A172 (cell line): ENCODE measurements around the gene SVOP. TPM values are rescaled to one million over a fixed set of nuclear protein-coding genes. Genes with fewer than 3 reads are reported as not detected.
"Not testable (repeated sequence)": the region's sequence is repeated elsewhere in the genome, so short reads cannot be mapped to it uniquely, and the experiment has no call there.

Experiments used
- DNase-seq: peaks from one replicate; pipeline ENCODE4 v3.0.0-alpha.2; 2015; ENCODE audit warnings: low spot score
- total RNA-seq: library from RNA; depleted of rRNA; stranded (reverse); fragments of >200 nt; shearing (Covaris generic); gene quantifications from 2 replicates; pipeline ENCODE4 v1.2.3, GENCODE V29; 2014; rRNA removed

The SVOP gene
- not detected in 2 replicates for total RNA-seq

GRCh38 chr12:109020796-109021380, at the start of gene SVOP:
TSS of gene SVOP (minus strand) at chr12:109021068. CDS start at chr12:109020868, 200 bp downstream.
- DNase-seq, result peak; percentile 64

GRCh38 chr12:109069307-109070271, 48.7 kb upstream of the SVOP start:
- DNase-seq, result no peak

- no peak for DNase-seq
Measured at GRCh38 chr12:109065853-109066193, 45.0 kb upstream of the SVOP start.

- no peak for DNase-seq
Measured at GRCh38 chr12:109065154-109065852, 44.4 kb upstream of the SVOP start.

- DNase-seq, result no peak
Measured at GRCh38 chr12:109064143-109064542, 43.3 kb upstream of the SVOP start.

- no peak for DNase-seq
Measured at GRCh38 chr12:109058773-109059172, 37.9 kb upstream of the SVOP start.

GRCh38 chr12:109057376-109057775, 36.5 kb upstream of the SVOP start:
- no peak for DNase-seq

- no peak for DNase-seq
Measured at GRCh38 chr12:109056891-109057290, 36.0 kb upstream of the SVOP start.

- no peak for DNase-seq
Measured at GRCh38 chr12:109054520-109054919, 33.7 kb upstream of the SVOP start.

GRCh38 chr12:109054124-109054513, 33.3 kb upstream of the SVOP start:
- DNase-seq, result not testable (repeated sequence)

GRCh38 chr12:109053382-109054123, 32.7 kb upstream of the SVOP start:
- no peak for DNase-seq

- DNase-seq, result peak; percentile 63
Measured at GRCh38 chr12:109052414-109053323, 31.8 kb upstream of the SVOP start, which contains the start of gene USP30. TSS of gene USP30 (plus strand) at chr12:109052576. CDS start at chr12:109052679, 103 bp downstream.

GRCh38 chr12:109052097-109052413, 31.2 kb upstream of the SVOP start:
- DNase-seq, result no peak

GRCh38 chr12:109049794-109050193, 28.9 kb upstream of the SVOP start:
- not testable (repeated sequence) for DNase-seq

- not testable (repeated sequence) for DNase-seq
Measured at GRCh38 chr12:109048706-109049105, 27.8 kb upstream of the SVOP start.

- DNase-seq, result no peak
Measured at GRCh38 chr12:109047081-109047805, 26.4 kb upstream of the SVOP start.

- DNase-seq, result no peak
Measured at GRCh38 chr12:109044241-109044640, 23.4 kb upstream of the SVOP start.

GRCh38 chr12:109036975-109037374, 16.1 kb upstream of the SVOP start:
- DNase-seq, result no peak

GRCh38 chr12:109033239-109034196, 12.7 kb upstream of the SVOP start:
- no peak for DNase-seq
